T follicular helper cell (primary cell): ENCODE data around the gene RAD23A.

Experiments used
- DNase-seq: peaks from one replicate; pipeline ENCODE4 v3.0.0-alpha.2; 2020; ENCODE audit warnings: low read depth

RAD23A gene

GRCh38 chr19:12984683-12985048 is 39.0 kb downstream of the RAD23A start:
- no peak for DNase-seq

GRCh38 chr19:12985049-12985776 is 39.6 kb downstream of the RAD23A start:
- no peak for DNase-seq

- DNase-seq: no peak
These were observed 41.1 kb downstream of the RAD23A start for GRCh38 chr19:12986726-12987125.

DNA sequence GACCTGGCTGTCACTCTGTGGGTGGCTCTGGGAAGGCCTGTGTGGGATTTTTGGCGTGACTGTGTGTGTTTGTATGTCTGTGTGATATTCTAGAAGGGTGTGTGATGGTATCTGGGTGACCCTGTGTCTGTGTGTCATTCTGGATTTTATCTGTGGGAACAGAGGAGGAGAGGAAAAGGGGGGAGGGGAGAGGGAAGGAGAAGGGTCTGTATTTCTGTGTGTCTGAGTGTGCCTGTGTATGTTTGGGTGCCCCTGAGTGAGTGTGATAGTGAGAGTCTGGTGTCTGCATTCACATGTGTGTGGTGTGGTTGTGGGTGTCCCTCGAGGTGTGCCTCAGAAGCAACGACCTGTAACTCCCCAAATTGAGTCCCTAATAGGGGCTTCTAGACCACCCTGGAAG is 41.5 kb downstream of the RAD23A start:
- no peak for DNase-seq

DNA sequence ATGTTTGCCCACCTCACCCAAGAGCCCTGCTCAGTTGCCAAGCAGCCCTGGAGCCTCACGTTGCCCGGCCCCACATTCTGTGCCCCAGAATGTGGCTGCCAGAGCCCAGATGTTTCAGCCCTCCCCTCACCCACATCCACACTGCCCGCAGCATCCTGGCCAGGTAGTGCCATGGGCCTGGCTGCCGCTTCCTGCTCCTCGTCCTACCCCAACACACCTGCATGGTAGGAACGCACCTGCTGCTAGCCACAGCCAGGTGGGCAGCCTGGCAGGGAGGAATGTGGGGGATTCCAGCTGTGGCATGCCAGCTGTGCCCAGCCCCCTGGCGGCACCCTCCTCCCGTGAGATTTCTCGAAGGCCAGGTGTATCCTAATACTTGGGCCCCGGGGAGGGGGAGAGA is 42.1 kb downstream of the RAD23A start:
- DNase-seq: no peak

DNA sequence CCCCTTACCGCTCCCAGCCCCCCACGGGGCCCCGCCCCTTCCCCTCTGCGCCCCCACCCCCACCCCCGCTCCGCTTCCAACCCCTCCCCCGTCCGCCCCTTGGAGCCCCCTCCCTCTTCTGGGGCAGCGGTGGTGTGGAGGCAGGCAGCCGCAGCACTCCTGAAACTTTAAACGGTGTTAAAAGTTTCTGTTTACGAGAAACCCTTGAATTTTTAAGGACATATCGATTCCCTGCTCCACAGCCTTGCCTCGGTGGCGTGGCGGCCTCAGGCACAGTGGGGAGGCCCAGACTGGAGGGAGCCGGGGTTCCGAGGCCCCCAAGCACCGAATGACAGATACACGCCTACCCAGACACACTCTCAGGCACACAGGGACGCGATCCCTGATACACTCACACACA is 44.8 kb downstream of the RAD23A start:
- DNase-seq: no peak

- no peak for DNase-seq
These were observed 45.2 kb downstream of the RAD23A start for GRCh38 chr19:12990853-12991252.

GRCh38 chr19:12991296-12991695 is 45.6 kb downstream of the RAD23A start:
- DNase-seq: no peak

GRCh38 chr19:12992729-12993128 is 47.1 kb downstream of the RAD23A start:
- DNase-seq: no peak

DNA sequence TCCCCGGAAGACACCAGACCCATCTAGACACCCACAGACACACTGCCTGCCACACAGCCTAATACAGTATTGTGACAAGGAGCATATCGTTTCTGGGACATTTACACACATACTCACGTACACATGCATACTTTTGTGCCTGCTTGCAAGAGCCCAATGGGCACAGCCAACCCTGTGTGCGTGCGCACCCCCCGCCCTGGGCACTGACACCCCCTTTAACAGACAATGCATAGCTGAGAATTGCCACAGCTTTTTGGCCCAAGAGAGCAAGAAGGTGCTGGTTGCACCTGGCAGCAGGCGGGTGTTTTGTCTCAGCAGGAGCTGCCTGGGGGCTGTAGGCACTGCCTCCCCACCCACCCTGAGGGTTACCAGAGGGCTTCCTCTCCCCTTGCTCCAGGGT is 47.9 kb downstream of the RAD23A start:
- no peak for DNase-seq

GRCh38 chr19:12994701-12995595 is 49.3 kb downstream of the RAD23A start, which contains the start of gene NFIX:
TSS of gene NFIX (plus strand) at chr19:12995475. CDS start at chr19:12995838, 363 bp downstream.
- peak; percentile 38 for DNase-seq

- DNase-seq: no peak
These were observed 50.1 kb downstream of the RAD23A start for GRCh38 chr19:12995596-12996405.

DNA sequence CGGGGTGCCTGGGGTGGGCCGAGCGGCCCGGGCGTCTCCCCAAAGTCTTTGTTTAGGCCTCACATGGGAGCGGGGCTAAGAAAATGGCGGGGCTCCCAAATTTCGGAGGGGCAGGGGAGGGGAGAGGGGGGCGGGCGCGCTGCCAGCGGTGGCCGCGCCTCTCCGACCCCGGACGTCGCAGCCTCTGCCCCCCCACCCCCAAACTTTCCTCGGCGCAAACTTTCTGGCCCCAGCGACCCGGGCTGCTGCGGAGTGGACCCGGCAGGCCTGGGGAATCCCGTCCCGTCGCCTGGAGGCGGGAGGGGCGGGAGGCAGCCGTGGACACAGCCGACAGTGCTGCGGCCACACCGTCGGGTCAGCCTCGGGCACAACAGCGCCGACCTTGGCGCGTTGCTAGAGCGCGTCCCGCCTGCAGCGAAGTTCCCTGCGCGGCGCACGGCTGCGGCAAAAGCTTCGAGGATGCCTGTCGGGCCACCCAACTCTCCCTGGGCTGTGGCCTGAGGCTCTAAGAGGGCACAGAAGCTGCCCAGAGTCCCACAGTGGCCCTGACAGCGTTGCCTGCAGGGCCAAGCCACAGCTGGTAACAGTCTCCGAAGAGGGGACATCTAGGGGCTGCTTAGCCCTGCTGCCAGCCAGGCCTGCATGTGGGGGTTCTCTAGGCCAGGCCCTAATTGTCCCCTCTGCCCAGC is 50.9 kb downstream of the RAD23A start:
- DNase-seq: no peak

DNA sequence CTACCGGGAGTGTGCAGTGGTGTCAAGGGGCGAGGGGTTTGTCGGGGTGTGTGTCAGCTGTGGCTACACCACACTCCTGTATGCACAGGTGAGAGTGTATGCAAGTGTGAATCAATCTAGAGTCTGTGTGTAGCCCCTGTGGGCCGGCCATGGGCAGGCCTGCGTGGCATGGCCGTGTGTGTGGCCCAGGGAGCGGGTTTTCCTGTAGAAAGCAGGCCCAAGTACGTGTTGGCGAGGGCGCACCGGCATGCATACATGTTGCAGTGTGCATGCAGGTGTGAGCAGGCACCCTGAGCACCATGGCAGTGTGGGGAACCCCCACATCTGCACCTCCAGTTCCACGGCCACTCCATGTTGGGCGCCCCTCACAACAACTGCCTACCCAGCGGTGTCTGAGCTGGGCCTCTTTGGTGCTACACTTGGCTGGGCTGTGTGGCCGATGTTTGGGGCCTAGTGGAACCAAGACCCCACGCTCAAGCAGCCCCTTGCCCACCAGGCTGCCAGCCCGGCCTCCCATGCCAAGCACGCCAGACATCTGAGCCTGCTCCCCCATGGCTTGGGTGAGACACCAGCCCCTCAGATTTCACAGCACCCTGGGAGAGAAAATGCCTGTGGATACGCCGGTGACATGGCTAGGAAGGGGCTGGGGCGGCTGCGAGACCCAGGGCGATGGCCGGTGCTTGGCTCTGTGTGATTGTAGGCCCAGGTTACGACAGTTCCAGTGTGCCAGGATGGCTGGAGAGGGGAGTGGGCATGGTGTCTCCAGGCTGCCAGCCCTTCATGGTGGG is 51.7 kb downstream of the RAD23A start:
- no peak for DNase-seq

DNA sequence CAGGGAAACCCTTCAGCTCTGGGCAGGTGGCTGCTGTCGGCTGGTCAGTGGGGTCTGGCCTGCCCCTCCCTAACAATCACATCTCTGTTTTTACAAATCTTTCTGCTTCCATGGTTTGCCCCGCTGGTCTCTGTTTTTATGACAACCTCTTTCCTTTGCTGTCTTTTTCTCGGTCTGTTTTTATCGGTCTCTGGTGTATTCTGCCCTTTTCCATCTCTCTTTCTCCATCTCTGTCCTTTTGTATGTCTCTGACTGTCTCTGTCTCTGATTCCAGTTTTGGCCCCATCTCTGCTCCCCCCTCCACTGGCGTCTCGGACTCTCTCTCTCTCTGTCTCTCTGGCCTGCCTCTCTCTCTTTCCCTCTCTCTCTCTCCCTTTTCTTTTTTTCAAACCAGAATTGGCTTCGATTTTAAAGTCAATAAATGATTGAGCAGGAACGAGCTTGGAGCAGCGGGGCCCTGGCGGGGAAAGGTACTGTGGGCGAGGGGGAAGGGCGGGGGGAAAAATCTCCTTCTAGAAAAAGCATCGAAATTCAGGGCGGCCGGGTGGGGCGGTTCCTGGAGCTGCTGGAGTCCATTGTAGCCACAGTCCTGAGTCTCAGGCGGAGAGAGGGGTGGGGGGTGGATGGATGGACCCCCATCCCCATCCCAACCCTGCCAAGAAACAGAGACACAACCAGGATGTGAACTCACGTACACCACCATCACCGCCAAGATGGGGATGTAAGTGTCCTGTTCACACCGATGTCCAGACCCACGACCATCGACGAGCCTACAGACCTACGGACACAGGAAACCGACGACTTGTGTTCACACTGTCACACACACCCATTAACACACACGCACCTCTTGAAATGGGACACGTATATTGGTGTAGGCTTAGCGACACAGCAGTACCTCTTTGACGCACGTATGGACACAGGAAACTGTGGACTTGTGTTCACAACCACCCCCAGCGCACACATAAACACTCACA is 52.6 kb downstream of the RAD23A start:
- DNase-seq: no peak

DNA sequence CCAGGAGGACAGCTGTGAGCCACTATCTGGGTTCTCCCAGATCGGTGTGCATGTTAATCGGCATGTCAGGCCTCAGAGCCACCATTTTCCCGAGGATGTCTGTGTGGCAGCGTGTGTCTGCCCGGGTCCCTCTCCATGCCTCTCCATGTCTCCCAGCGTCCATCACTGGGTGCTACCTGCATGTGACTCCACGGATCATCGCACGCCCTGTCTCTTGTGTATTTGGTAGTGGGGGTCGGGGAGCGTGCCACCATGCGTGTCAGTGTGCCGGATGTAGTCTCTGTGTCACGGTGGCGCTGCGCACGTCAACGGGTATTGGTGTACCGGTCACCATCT is 55.5 kb downstream of the RAD23A start:
- DNase-seq: no peak

DNA sequence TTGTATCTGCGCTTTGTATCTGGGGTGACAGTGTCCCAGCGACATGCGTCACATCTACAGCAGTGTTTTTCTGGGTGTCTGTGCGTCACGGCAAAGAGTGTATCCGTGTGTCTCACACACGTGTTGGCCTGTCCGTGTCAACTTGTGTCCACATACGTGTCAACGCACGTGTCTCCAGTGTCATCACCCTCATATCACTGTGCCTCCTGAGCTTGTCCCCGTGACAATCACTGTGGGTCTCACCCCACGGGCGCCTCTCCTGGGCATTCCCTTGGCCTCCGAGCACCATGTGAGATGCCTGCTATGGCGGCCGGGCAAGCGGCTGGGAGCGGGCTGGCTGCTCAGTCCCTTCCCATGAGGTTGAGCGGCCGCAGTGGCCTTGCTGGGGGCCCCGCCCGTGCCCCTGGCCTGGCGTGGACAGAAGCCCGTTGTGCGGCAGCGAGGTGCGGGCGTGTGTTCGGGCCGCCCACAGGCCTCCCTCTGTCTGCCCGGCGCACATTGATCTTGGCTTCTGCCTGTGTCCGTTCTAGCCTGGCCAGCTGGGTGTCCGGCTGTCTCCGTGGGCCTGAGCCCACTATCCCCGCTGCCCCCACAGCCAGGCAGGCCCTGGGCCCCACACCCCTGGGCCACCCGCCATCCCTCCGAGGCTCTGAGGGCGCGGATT is 56.0 kb downstream of the RAD23A start:
- DNase-seq: no peak

GRCh38 chr19:13002166-13002898 is 56.7 kb downstream of the RAD23A start:
- DNase-seq: no peak

DNA sequence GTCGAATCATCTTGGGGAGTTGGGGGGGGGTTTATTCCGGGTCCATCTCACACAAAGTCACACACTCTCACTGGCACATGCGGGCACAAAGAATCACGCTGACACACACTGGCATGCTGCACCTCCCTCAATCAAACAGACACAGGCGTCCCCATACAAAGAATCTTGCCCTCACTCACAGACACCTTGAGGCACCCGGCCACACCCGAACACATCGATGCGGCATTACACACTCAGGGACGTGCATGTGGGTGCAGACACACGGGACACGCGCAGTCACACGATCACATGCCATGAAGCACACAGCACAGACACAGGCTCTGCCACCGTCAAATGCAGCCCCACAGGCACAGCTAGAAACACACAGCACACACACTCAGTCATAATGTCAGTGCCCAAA is 57.4 kb downstream of the RAD23A start:
- no peak for DNase-seq
